ENCODE results near the gene ANKRD35. TPM values are rescaled to one million over a fixed set of nuclear protein-coding genes. Genes with fewer than 3 reads are reported as not detected.

ANKRD35 gene
- total RNA-seq, 1 donor from 2014 or later: 1.3 TPM

- TF ChIP-seq CTCF (IDR thresholded peaks at IDR 0.05; ENCODE audit: insufficient read depth, low read length, severe bottlenecking): no peak
- H3K36me3 ChIP-seq (ENCODE audit: control insufficient read depth, insufficient read depth, low read length): no peaks in the 10 kb centered on the region
- no peak overlapping the region for H3K4me3 ChIP-seq (ENCODE audit: low read depth, low read length)
- H3K27me3 ChIP-seq (ENCODE audit: control insufficient read depth, insufficient read depth, low read length): no peaks in the 10 kb centered on the region
- FAIRE-seq: no peak
- DNase-seq (ENCODE audit: low read depth): no peak
These were observed 22.2 kb downstream of the ANKRD35 start for GRCh38 chr1:145863282-145864018.

- Histone ChIP-seq H3K36me3 (ENCODE audit: control insufficient read depth, insufficient read depth, low read length) (peaks cover 18% of the 10 kb centered on the region), H3K27me3 (ENCODE audit: control insufficient read depth, insufficient read depth, low read length) (no peaks in the 10 kb centered on the region), H3K4me3 (ENCODE audit: low read depth, low read length) (peak overlapping the region; percentile 84)
- TF ChIP-seq CTCF (IDR thresholded peaks at IDR 0.05; ENCODE audit: insufficient read depth, low read length, severe bottlenecking): no peak
- no peak for FAIRE-seq
- peak; percentile 77 for DNase-seq (ENCODE audit: low read depth)
These were observed 26.1 kb downstream of the ANKRD35 start for GRCh38 chr1:145859491-145860023.

- TF ChIP-seq CTCF (IDR thresholded peaks at IDR 0.05; ENCODE audit: insufficient read depth, low read length, severe bottlenecking): no peak
- FAIRE-seq (no peak), DNase-seq (ENCODE audit: low read depth) (peak; percentile 82)
- peaks cover 20% of the 10 kb centered on the region for H3K36me3 ChIP-seq (ENCODE audit: control insufficient read depth, insufficient read depth, low read length)
- H3K27me3 ChIP-seq (ENCODE audit: control insufficient read depth, insufficient read depth, low read length): no peaks in the 10 kb centered on the region
- H3K4me3 ChIP-seq (ENCODE audit: low read depth, low read length): peak within 1 kb of the TSS; percentile 84
These were observed 26.7 kb downstream of the ANKRD35 start, which contains the start of gene PIAS3 for GRCh38 chr1:145858901-145859490. Gene PIAS3 (minus strand): TSS chr1:145859081. CDS start chr1:145858990, 91 bp downstream.

GRCh38 chr1:145858238-145858900, 27.3 kb downstream of the ANKRD35 start:
- FAIRE-seq (no peak), DNase-seq (ENCODE audit: low read depth) (peak; percentile 26)
- TF ChIP-seq CTCF (IDR thresholded peaks at IDR 0.05; ENCODE audit: insufficient read depth, low read length, severe bottlenecking): no peak
- Histone ChIP-seq H3K36me3 (ENCODE audit: control insufficient read depth, insufficient read depth, low read length) (peaks cover 25% of the 10 kb centered on the region), H3K4me3 (ENCODE audit: low read depth, low read length) (peak overlapping the region; percentile 84), H3K27me3 (ENCODE audit: control insufficient read depth, insufficient read depth, low read length) (no peaks in the 10 kb centered on the region)

- DNase-seq (ENCODE audit: low read depth): no peak
- no peak for FAIRE-seq
- Histone ChIP-seq H3K27me3 (ENCODE audit: control insufficient read depth, insufficient read depth, low read length) (no peaks in the 10 kb centered on the region), H3K4me3 (ENCODE audit: low read depth, low read length) (no peak overlapping the region), H3K36me3 (ENCODE audit: control insufficient read depth, insufficient read depth, low read length) (peaks cover 28% of the 10 kb centered on the region)
- TF ChIP-seq CTCF (IDR thresholded peaks at IDR 0.05; ENCODE audit: insufficient read depth, low read length, severe bottlenecking): no peak
These were observed 28.5 kb downstream of the ANKRD35 start for GRCh38 chr1:145857170-145857569.

All from bronchial epithelial cell (primary cell).